ENCODE data around the gene CDC5L. TPM values are rescaled to one million over a fixed set of nuclear protein-coding genes. Genes with fewer than 3 reads are reported as not detected.

Gene CDC5L
- total and polyA plus RNA-seq, 2 of the 13 experiments (the other 11 are each of a cell fraction or from before 2014, with no cell fraction given) = 11.0 to 34.2 TPM

DNA sequence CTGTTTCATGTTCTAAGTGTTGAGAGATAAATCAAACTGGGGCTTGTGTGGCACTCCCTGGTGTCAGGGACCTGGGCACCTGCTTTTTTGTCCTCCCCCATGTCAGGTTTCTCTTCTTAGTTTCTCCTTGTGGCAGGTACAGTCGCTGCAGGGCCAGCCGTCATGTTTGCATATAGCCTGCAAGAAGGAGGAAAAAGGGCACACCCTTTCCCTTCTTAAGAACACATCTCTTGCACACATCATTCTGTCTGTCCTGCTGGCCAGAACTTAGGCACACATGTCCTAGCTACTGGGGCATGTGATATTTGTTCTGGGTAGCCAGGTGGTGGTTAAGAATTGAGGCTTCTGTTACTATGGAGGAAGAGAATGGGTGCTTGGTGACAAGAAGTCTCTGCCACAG, 27.9 kb downstream of the CDC5L start:
- H3K9me3 ChIP-seq (ENCODE audit: low read length) = no peaks in the 10 kb centered on the region
- H2AFZ ChIP-seq (ENCODE audit: low read length) = no peak overlapping the region
- H3K9ac ChIP-seq (ENCODE audit: insufficient read depth, low read depth, low read length) = no peak overlapping the region
- DNase-seq (ENCODE audit: low spot score) (no peak), ATAC-seq (peak; percentile 40; the same call in 1 of the 3 replicates), FAIRE-seq (peak; percentile 54)
- in situ Hi-C loops (cut with HindIII; ENCODE audit: extremely low pct_ligation_motif_present, low pct_unique_long_range_greater_than_20kb) (no loop called here), intact Hi-C loops (cut with micrococcal nuclease; ENCODE audit: unreplicated experiment) (no loop called here)
- POLR2A ChIA-PET = no interaction called here
- no TSS peak for BruUV-seq (replicated peaks)
- TF ChIP-seq, protein P1, sequence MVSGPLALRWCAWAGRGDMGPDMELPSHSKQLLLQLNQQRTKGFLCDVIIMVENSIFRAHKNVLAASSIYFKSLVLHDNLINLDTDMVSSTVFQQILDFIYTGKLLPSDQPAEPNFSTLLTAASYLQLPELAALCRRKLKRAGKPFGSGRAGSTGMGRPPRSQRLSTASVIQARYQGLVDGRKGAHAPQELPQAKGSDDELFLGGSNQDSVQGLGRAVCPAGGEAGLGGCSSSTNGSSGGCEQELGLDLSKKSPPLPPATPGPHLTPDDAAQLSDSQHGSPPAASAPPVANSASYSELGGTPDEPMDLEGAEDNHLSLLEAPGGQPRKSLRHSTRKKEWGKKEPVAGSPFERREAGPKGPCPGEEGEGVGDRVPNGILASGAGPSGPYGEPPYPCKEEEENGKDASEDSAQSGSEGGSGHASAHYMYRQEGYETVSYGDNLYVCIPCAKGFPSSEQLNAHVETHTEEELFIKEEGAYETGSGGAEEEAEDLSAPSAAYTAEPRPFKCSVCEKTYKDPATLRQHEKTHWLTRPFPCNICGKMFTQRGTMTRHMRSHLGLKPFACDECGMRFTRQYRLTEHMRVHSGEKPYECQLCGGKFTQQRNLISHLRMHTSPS (CRISPR knock-in tag; IDR thresholded peaks at IDR 0.05; ENCODE audit: low read depth) = no peak
- no peak for TF ChIP-seq THYN1 (CRISPR knock-in tag; IDR thresholded peaks at IDR 0.05; ENCODE audit: borderline replicate concordance, low read depth)
- TF ChIP-seq, protein P2, sequence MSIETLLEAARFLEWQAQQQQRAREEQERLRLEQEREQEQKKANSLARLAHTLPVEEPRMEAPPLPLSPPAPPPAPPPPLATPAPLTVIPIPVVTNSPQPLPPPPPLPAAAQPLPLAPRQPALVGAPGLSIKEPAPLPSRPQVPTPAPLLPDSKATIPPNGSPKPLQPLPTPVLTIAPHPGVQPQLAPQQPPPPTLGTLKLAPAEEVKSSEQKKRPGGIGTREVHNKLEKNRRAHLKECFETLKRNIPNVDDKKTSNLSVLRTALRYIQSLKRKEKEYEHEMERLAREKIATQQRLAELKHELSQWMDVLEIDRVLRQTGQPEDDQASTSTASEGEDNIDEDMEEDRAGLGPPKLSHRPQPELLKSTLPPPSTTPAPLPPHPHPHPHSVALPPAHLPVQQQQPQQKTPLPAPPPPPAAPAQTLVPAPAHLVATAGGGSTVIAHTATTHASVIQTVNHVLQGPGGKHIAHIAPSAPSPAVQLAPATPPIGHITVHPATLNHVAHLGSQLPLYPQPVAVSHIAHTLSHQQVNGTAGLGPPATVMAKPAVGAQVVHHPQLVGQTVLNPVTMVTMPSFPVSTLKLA (IDR thresholded peaks at IDR 0.05) = peak; percentile 41; the same call in 1 of the 2 replicates
- TF ChIP-seq, protein P3, sequence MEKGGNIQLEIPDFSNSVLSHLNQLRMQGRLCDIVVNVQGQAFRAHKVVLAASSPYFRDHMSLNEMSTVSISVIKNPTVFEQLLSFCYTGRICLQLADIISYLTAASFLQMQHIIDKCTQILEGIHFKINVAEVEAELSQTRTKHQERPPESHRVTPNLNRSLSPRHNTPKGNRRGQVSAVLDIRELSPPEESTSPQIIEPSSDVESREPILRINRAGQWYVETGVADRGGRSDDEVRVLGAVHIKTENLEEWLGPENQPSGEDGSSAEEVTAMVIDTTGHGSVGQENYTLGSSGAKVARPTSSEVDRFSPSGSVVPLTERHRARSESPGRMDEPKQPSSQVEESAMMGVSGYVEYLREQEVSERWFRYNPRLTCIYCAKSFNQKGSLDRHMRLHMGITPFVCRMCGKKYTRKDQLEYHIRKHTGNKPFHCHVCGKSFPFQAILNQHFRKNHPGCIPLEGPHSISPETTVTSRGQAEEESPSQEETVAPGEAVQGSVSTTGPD (CRISPR knock-in tag; IDR thresholded peaks at IDR 0.05) = 0 out of 2 replicates have a peak, but pooled peaks have one; percentile 32
- peaks cover 37% of the 10 kb centered on the region for H3K79me2 ChIP-seq (ENCODE audit: insufficient read depth, low read length)
- peaks cover 10% of the 10 kb centered on the region for H3K4me1 ChIP-seq (ENCODE audit: insufficient read depth, low read length)
- CTCF ChIA-PET (ENCODE audit: low intra/inter-chr PET ratio, low total read pairs) = no interaction called here
- H4K20me1 ChIP-seq (ENCODE audit: insufficient read depth, low read length) = no peaks in the 10 kb centered on the region; the same call in 1 of the 2 replicates
- H3K4me2 ChIP-seq (ENCODE audit: low read depth, low read length) = no peak overlapping the region
- no peak overlapping the region for H3K4me3 ChIP-seq (replicated peaks in 1 of 3; ENCODE audit: insufficient read depth in 1 of 3, low read depth in 2 of 3, low read length in 3 of 3)
- H3K36me3 ChIP-seq (replicated peaks in 1 of 2; ENCODE audit: control insufficient read depth in 1 of 2, insufficient read depth in 2 of 2, low read length in 2 of 2) = peaks cover 30 to 73% of the 10 kb centered on the region in 2 experiments
- H3K27ac ChIP-seq (ENCODE audit: extremely low read length, insufficient read depth, low read length) = no peak overlapping the region
- 96% methylated on average over 2 of the region's 2 CpGs for WGBS (ENCODE audit: low lambda C conversion rate)
- no peaks in the 10 kb centered on the region for H3K27me3 ChIP-seq (ENCODE audit: control insufficient read depth in 1 of 2, insufficient read depth in 2 of 2, low read length in 2 of 2)
